ENCODE data around the gene MED17. TPM values are rescaled to one million over a fixed set of nuclear protein-coding genes. Genes with fewer than 3 reads are reported as not detected.

MED17 gene
- total and polyA plus RNA-seq, 2 of the 13 experiments (the other 11 are each of a cell fraction or from before 2014, with no cell fraction given) = 23.1 to 37.0 TPM

GRCh38 chr11:93840180-93840579 lies 56.1 kb downstream of the MED17 start:
- CTCF ChIA-PET (ENCODE audit: low intra/inter-chr PET ratio, low total read pairs) = no interaction called here
- H3K36me3 ChIP-seq (replicated peaks in 1 of 2; ENCODE audit: control insufficient read depth in 1 of 2, insufficient read depth in 2 of 2, low read length in 2 of 2) = no peaks in the 10 kb centered on the region
- H3K9ac ChIP-seq (ENCODE audit: insufficient read depth, low read depth, low read length) = no peak overlapping the region
- no peaks in the 10 kb centered on the region for H3K9me3 ChIP-seq (ENCODE audit: low read length)
- H3K27ac ChIP-seq (ENCODE audit: extremely low read length, insufficient read depth, low read length) = no peak overlapping the region
- no peak overlapping the region for H3K4me2 ChIP-seq (ENCODE audit: low read depth, low read length)
- H3K4me3 ChIP-seq (replicated peaks in 1 of 3; ENCODE audit: insufficient read depth in 1 of 3, low read depth in 2 of 3, low read length in 3 of 3) = no peak overlapping the region
- intact Hi-C loops (cut with micrococcal nuclease; ENCODE audit: unreplicated experiment) = no loop called here
- in situ Hi-C loops (cut with HindIII; ENCODE audit: extremely low pct_ligation_motif_present, low pct_unique_long_range_greater_than_20kb) = no loop called here
- no peaks in the 10 kb centered on the region for H4K20me1 ChIP-seq (ENCODE audit: insufficient read depth, low read length)
- DNase-seq (ENCODE audit: low spot score) = no peak
- peaks cover 17% of the 10 kb centered on the region for H3K4me1 ChIP-seq (ENCODE audit: insufficient read depth, low read length)
- 15% methylated on average over 2 of the region's 2 CpGs for WGBS (ENCODE audit: low lambda C conversion rate)
- ATAC-seq = no peak
- H3K79me2 ChIP-seq (ENCODE audit: insufficient read depth, low read length) = no peaks in the 10 kb centered on the region
- H2AFZ ChIP-seq (ENCODE audit: low read length) = no peak overlapping the region
- BruUV-seq (replicated peaks) = no TSS peak
- TF ChIP-seq ZNF432 (CRISPR knock-in tag; IDR thresholded peaks at IDR 0.05; ENCODE audit: borderline replicate concordance) (no peak), MAFK (conservative IDR thresholded peaks at IDR 0.05 in 1 of 2, IDR thresholded peaks at IDR 0.05 in 1 of 2; ENCODE audit: low read length in 2 of 2) (peak in 1 of 2 experiments; percentile 39; a peak in 2 of 4 replicates), MAFF (IDR thresholded peaks at IDR 0.05; ENCODE audit: low read depth, low read length) (0 out of 2 replicates have a peak, but pooled peaks have one; percentile 8), KLF16 (CRISPR knock-in tag; IDR thresholded peaks at IDR 0.05) (no peak)
- TF ChIP-seq, protein P1, sequence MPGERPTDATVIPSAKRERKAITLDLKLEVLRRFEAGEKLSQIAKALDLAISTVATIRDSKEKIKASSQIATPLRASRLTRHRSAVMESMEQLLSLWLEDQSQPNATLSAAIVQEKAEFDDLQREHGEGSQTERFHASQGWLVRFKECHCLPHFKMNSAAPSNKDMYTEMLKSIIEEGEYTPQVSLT (CRISPR knock-in tag; IDR thresholded peaks at IDR 0.05; ENCODE audit: borderline replicate concordance, low read depth) = no peak
- H3K27me3 ChIP-seq (ENCODE audit: control insufficient read depth in 1 of 2, insufficient read depth in 2 of 2, low read length in 2 of 2) = peaks cover 0 to 21% of the 10 kb centered on the region in 2 experiments; a peak in 2 of 5 replicates
- FAIRE-seq = no peak
- POLR2A ChIA-PET = no interaction called here

GRCh38 chr11:93840981-93841380 lies 56.9 kb downstream of the MED17 start:
- intact Hi-C loops (cut with micrococcal nuclease; ENCODE audit: unreplicated experiment) (no loop called here), in situ Hi-C loops (cut with HindIII; ENCODE audit: extremely low pct_ligation_motif_present, low pct_unique_long_range_greater_than_20kb) (no loop called here)
- Histone ChIP-seq H3K79me2 (ENCODE audit: insufficient read depth, low read length) (no peaks in the 10 kb centered on the region), H3K4me1 (ENCODE audit: insufficient read depth, low read length) (peaks cover 17% of the 10 kb centered on the region), H4K20me1 (ENCODE audit: insufficient read depth, low read length) (no peaks in the 10 kb centered on the region), H3K4me2 (ENCODE audit: low read depth, low read length) (no peak overlapping the region), H3K27me3 (ENCODE audit: control insufficient read depth in 1 of 2, insufficient read depth in 2 of 2, low read length in 2 of 2) (peaks cover 0 to 26% of the 10 kb centered on the region in 2 experiments; a peak in 2 of 5 replicates), H3K9ac (ENCODE audit: insufficient read depth, low read depth, low read length) (no peak overlapping the region), H2AFZ (ENCODE audit: low read length) (no peak overlapping the region), H3K4me3 (replicated peaks in 1 of 3; ENCODE audit: insufficient read depth in 1 of 3, low read depth in 2 of 3, low read length in 3 of 3) (no peak overlapping the region), H3K27ac (ENCODE audit: extremely low read length, insufficient read depth, low read length) (no peak overlapping the region), H3K36me3 (replicated peaks in 1 of 2; ENCODE audit: control insufficient read depth in 1 of 2, insufficient read depth in 2 of 2, low read length in 2 of 2) (no peaks in the 10 kb centered on the region), H3K9me3 (ENCODE audit: low read length) (no peaks in the 10 kb centered on the region)
- WGBS (ENCODE audit: low lambda C conversion rate) = 26% methylated on average over 3 of the region's 3 CpGs
- no TSS peak for BruUV-seq (replicated peaks)
- POLR2A ChIA-PET = no interaction called here
- CTCF ChIA-PET (ENCODE audit: low intra/inter-chr PET ratio, low total read pairs) = no interaction called here
- FAIRE-seq (no peak), DNase-seq (ENCODE audit: low spot score) (no peak), ATAC-seq (no peak)
- no peak for TF ChIP-seq PHF8 (CRISPR knock-in tag; IDR thresholded peaks at IDR 0.05)
- TF ChIP-seq ZNF619 (CRISPR knock-in tag; IDR thresholded peaks at IDR 0.05) = no peak

All from HepG2 (cell line).